SKM-1 treated with dmso at 0.1 percent for 144 hours (cell line): ENCODE measurements around the gene UHMK1.
"Not testable (repeated sequence)": the region's sequence is repeated elsewhere in the genome, so short reads cannot be mapped to it uniquely, and the experiment has no call there.

Source experiments
- DNase-seq: peaks from one replicate; lab custom pipeline; 2025; ENCODE audit not compliant: unreplicated experiment; lab: John Stamatoyannopoulos, UW

The UHMK1 gene, protein sequence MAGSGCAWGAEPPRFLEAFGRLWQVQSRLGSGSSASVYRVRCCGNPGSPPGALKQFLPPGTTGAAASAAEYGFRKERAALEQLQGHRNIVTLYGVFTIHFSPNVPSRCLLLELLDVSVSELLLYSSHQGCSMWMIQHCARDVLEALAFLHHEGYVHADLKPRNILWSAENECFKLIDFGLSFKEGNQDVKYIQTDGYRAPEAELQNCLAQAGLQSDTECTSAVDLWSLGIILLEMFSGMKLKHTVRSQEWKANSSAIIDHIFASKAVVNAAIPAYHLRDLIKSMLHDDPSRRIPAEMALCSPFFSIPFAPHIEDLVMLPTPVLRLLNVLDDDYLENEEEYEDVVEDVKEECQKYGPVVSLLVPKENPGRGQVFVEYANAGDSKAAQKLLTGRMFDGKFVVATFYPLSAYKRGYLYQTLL

DNA sequence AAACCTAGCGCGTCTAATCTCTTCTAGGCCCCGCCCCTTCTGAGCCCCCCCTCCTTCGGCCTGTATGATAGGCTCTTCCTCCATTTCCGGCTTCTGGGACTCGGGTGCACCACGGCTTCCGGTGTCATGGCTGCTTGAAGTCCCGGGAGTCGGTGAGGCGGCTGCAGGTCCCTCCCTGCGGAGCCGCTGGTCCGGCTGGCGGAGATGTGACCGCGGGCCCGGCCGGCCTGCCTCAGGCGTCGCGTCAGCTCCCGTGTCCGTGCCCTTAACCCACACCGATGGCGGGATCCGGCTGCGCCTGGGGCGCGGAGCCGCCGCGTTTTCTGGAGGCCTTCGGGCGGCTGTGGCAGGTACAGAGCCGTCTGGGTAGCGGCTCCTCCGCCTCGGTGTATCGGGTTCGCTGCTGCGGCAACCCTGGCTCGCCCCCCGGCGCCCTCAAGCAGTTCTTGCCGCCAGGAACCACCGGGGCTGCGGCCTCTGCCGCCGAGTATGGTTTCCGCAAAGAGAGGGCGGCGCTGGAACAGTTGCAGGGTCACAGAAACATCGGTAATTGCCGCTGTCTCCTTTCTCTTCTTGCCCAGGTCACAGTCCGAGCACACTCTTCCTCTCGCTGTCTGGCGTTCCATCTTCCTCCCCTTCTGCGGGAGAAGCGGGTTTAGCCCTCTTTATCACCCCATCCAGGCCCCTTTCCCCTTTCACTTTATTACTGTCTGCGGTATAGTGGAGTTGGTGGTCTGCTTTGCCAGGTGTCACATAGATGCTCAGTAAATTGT is at the start of gene UHMK1:
Gene UHMK1, plus strand, starts transcription at position 96 of the 773 bp plus-strand sequence. Its CDS starts 183 bp downstream, at position 279.
- peak; percentile 93 for DNase-seq

DNA sequence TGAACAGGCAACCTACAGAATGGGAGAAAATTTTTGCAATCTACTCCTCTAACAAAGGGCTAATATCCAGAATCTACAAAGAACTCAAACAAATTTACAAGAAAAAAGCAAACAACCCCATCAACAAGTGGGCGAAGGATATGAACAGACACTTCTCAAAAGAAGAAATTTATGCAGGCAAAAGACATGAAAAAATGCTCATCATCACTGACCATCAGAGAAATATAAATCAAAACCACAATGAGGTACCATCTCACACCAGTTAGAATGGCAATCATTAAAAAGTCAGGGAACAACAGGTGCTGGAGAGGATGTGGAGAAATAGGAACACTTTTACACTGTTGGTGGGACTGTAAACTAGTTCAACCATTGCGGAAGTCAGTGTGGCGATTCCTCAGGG is 43.3 kb upstream of the UHMK1 start:
- not testable (repeated sequence) for DNase-seq

DNA sequence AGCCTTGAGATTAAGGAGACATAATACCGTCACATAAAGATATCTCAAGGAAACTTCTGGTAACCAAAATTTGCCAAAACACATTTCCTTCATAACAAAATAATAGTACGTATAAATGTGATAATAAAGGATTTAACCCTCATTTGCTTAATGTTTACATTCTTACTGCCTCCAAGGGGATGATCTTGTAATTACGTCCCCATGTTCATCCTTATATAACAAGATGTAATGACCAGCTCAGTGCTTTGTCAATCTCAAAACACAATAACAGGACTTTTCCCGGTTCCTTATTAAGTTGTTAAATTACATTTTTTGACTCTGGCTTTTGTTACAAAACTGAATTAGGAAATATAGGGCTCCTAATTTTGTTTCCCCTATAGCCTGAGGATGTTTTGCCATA is 41.3 kb upstream of the UHMK1 start:
- DNase-seq = no peak

DNA sequence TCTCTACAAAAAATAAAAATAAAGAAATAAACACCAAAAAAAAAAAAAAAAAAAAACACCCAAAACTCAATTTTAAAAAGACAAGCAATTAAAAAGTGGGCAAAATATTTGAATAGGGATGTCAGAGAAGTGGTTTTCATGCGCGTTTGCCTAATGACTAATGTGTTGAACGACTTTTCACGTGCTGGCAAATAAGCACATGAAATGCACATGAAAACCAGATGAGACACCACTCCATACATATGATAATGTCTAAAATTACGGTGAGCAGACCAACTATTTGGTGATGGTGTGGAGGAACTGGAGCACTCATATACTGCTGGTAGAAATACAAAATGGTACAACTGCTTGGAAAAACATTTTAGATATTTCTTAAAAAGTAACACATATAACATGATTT is 39.4 kb upstream of the UHMK1 start:
- no peak for DNase-seq

DNA sequence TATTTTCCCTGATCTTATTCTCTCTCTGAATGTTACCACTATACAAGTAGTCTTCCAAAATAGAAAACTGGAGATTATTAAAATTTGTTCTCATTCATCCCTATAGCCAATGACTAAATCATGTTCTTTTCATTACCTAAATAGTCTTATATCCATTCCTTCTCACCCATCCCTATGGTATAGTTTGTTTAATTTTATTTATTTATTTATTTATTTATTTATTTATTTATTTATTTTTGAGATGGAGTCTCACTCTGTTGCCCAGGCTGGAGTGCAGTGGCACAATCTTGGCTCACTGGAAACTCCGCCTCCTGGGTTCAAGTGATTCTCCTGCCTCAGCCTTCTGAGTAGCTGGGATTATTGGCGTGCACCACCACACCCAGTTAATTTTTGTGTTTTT is 35.2 kb upstream of the UHMK1 start:
- DNase-seq = not testable (repeated sequence)

DNA sequence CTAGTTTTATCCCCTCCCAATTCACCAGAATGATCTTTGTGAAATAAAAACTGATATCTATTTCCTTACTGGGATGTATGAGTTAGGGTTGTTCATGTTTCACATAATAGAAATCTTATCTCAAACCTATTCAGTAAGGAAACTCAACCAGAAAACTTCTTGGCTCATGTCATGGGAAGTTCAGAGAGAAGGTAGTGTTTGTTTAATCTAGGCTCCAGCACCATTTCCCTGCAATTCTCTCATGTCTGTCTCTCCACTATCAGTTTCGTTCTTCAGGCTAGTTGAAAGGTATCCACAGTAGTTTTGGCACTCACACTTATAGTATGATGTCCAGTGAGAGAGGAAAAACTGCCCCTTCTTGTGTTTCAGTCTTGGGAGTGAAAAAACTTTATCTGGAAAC is 34.6 kb upstream of the UHMK1 start:
- no peak for DNase-seq

DNA sequence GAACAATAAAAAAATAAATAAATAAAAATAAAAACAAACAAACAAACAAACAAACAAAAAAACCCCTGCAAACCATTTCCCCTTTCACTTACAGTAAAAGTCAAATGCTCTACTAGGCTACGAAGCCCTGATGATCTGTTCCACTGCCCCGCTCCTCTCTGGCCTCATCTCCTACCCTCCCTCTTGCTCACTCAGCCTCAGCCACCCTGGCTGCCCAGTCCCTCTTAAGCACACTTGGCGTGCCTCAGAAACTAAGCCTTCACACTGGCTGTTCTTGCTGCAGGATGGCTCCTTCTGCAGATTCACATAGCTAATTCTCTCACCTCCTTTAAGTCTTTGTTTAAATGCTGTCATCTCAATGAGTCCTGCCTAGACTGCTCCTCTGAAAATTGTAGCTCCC is 30.8 kb upstream of the UHMK1 start:
- DNase-seq = no peak

DNA sequence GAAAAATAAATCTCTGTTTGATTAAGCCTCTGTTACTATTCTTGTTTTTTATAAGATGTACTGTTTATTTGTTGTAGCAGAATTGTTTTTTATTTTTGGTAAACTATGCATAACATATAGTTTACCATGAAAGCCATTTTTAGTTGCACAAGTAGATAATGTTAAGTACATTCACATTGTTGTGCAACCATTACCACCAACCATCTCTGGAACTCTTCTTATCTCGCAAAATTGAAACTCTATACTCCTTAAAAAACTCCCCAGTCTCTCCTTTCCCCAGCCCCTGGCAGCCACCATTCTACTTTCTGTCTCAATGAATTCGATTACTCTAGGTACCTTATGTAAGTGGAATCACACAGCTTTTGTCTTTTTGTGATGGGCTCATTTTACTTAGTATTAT is 27.4 kb upstream of the UHMK1 start:
- no peak for DNase-seq

DNA sequence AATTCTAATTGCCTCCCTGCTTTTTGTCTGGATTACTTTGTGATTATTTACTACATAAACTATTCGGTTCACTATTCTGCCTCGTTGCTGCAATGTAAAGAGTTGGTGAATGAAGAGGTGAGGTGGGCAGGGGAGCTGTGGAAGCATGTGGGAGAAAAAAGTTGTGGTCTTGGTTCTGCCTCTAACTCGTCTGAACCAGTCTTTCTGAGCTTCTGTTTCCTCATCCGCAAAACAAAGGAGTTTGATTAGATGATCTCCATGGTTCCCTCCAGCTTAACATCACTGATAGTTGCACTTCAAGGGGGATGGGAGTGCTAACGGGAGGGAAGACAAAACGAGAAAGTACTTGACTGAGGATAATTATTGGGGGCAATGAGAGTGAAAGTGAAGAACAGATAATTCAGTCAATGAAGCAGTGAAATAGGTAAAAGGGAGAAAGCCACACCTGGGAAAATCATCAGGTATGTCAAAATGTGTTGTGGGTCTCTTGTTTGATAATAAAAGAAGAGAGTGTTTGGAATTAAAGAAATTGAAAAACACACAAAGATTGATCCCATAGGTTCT is 26.2 kb upstream of the UHMK1 start:
- DNase-seq = no peak

DNA sequence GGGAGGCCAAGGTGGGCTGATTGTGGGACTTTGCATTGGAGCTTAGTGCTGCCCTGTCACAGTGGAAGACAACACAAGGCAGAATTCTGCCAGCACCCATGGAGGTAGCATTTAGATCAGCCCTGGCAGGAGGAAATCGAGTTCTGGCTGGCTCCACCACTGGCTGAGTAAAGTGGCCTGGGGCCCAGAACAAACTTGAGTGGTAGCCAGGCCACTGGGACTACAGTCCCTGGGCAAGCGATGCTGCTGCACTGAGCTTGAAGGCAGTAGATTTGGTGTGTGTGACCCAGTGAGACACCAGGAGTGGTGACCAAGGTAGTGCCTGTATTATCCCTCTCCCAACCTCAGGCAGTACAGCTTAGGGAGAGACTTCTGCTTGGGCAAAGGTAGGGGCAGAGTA is 22.5 kb upstream of the UHMK1 start:
- DNase-seq = no peak

DNA sequence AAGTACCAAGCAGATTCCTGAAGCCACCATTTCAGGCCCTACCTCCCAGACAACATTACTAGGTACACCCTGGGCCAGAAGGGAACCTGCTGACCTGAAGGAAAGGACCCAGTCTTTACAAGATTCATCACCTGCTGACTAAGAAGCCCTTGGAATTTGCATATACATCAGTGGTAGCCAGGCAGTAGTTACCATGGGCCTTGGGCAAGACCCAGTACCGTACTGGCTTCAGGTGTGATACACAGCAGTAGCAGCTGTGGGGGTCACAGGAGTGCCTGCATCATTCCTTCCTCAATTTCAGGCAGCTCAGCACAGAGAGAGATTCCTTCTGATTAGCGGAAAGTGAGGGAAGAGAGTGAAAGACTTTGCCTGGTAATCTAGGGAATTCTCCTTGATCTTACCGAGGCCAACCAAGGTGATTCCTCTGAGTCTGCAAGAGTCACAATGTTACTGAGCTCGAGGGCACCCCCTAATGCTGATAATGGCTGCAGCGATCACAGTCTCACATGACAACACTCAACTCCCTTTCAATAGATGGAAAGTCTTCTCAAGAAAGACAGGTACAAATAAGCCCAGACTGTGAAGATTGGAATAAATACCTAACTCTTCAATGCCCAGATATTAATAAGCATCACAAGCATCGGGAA is 22.0 kb upstream of the UHMK1 start:
- no peak for DNase-seq

DNA sequence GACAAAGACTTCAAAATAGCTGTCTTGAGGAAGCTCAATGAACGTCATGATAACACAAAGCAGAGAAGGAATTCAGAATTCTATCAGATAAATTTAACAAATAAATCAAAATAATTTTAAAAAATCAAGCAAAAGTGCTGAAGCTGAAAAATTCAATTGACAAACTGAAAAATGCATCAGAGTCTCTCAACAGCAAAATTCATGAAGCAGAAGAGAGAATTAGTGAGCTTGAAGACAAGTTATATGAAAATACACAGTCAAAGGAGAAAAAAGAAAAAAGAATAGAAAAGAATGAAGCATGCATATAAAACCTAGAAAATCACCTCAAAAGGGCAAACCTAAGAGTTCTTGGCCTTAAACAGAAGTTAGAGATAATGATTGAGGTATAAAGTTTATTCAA is 21.0 kb upstream of the UHMK1 start:
- no peak for DNase-seq

DNA sequence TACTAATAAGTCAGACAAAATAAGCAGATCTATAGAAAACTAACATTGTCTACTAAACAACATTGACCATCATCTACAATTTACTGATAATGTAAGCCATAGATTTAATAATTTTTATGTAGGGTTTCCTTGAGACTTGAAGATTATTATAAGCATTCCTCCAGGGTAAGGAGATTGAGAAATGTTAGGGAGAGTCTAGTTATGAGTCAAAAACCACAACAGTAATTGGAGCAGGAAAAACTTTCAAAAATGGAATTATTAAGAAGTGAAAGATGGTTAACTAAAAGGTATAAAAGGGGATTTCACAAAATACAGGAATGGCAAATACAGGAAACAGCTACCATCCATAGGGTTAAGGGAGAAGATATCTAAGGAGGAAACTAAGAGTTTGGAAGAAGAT is 12.4 kb upstream of the UHMK1 start:
- no peak for DNase-seq

DNA sequence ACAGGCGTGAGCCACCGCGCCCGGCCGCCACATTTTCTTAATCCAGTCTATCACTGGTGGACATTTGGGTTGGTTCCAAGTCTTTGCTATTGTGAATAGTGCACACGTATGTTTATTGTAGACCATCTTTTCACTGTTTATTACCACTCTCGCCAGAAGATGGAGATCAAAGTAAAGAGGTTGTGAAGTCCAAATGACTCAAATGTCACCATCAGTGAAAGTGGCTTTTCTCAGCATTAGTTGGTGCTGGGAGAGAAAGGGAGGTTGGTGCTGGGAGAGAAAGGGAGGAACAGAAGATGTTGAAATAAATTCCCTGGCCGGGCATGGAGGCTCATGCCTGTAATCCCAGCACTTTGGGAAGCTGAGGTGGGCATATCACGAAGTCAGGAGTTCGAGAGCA is 10.4 kb upstream of the UHMK1 start:
- no peak for DNase-seq

DNA sequence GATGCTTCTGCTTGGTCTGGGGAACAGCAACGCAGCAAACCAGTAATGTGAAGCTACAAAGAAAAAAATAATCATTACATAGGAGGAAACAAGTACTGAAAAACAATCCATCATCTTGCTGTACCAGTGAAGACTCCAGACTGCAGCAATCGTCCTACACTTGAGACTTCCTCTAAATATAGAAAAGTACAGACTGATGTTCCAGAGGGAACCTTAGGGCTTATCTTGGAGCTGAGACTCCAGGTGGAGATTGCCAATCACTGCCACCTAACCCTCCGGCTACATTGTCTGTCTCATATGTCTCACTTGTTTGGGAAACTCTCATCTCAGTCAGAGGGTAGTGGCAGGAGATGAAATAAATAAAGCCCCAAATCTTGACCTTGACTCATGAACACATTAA is 9.4 kb upstream of the UHMK1 start:
- DNase-seq = no peak

DNA sequence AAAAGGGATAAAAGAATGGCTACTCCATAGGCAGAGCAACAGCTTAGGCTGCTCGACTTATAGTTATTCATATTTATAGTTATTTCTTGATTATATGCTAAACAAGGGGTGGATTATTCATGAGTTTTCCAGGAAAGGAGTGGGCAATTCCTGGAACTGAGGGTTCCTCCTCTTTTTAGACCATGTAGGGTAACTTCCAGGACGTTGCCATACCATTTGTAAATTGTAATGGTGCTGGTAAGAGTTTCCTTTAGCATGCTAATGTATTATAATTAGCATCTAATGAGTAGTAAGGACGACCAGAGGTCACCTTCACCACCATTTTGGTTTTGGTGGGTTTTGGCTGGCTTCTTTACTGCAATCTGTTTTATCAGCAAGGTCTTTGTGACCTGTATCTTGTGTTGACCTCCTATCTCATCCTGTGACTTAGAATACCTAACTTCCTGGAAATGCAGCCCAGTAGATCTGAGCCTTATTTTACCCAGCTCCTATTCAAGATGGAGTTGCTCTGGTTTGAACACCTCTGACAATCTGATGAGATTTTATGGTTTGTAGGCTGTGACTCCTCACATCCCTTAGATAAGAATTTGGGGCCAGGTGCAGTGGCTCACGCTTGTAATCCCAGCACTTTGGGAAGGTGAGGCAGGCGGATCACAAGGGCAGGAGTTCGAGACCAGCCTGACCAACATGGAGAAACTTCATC is 1.9 kb upstream of the UHMK1 start:
- not testable (repeated sequence) for DNase-seq

DNA sequence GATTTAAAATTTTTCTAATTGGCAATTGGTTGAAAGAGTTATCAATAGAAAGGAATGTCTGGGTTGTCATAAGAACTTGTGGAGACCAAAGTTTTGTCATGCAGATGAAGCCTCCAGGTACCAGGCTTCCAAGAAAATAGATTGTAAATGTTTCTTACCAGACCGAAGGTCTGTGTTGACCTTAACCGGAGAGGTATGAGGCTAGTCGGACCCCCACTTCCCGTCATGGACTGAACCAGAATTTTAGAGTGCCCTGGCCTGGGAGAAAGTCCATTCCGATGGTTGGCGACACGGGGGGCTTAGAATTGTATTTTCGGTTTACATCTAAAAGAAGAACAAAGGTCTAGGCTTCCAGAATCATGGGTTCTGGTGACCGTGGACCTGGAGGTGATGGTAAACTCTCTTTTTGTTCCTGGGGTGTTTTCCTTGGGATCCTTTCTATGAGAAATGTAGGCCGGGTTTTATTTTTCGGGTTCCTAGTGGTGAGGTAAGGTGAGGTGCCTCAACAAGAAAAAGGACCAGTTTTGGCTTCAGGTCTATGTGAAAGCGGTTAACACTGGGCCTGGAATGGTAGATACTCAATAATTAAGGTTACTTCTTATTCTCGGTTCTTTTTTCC is 405 bp upstream of the UHMK1 start:
- no peak for DNase-seq

DNA sequence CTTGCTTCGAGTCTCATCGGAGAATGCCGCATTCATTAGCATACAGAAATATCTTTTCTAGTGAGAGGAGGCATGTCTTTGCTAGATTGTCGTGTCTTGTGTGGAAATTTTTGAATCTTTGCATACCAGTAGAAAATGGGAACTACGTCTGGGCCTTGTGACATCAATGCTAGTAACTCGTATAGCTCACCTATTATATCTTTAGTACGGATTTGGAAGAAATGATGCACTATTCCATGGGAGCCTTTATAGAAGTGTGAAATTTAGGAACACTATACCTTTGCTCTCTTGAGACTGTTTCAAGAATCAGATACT is 835 bp downstream of the UHMK1 start:
- DNase-seq = peak; percentile 53

DNA sequence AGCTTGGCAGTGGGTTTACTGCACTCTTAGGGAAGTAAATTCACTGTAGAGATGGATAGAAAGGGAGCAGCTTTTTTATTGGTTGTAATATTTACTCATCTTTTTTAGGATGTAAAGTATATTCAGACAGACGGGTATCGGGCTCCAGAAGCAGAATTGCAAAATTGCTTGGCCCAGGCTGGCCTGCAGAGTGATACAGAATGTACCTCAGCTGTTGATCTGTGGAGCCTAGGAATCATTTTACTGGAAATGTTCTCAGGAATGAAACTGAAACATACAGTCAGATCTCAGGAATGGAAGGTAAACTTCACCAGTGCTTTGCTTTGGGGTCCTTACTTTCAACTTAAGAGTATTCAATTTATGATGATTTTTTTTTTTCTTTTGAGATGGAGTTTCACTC is 3.2 kb downstream of the UHMK1 start:
- no peak for DNase-seq

DNA sequence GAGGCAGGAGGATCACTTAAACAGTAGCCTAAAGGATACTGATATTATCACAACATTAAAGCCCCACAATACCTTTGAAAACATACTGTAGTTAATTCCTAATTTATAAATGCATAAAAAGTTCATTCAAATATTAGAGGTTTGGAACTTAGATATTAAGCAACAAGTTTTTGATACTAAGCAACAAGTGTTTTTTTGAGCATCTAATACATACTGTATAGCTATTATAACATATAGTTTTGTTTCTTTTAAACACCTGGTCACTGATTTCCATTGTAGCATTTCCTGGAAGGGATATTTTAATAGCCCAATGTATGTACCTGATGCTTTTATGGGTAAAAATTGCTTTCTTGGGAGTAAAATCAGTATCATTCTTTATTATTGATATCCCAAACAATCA is 4.5 kb downstream of the UHMK1 start:
- no peak for DNase-seq

DNA sequence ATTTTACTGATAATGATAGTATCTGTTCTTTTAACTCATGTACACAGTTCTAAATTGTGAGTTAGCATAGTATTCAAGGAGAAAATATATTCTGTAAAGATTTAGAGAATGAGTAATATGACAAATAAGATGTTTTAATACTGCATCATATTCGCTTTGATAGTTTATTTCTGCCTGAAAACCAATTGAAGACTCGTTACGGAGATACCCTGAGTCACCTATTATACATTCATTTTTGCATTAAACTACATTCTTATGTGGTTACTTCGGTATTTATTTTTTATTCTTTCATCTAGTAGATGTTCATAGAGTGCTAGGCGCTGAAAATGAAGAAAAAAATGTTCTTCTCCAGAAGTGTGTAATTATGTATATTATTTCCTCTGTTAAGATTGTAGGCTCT is 5.3 kb downstream of the UHMK1 start:
- DNase-seq = no peak
